Caki2 (cell line): ENCODE measurements around the gene RCAN3. TPM values are rescaled to one million over a fixed set of nuclear protein-coding genes. Genes with fewer than 3 reads are reported as not detected.

ENCODE experiments used
- DNase-seq: peaks from one replicate; pipeline ENCODE4 v3.0.0-alpha.2; 2015; ENCODE audit warnings: low read depth
- in situ Hi-C: cut with HindIII; loops from 2 replicates; pipeline ENCODE4 v1.10.0; 2016; ENCODE audit warnings: low sequenced_read_pairs, low pct_unique_long_range_greater_than_20kb, mixed read lengths
- total RNA-seq: library from RNA; depleted of rRNA; stranded (reverse); fragments of >200 nt; shearing (Covaris generic); gene quantifications from 2 replicates; pipeline ENCODE4 v1.2.3, GENCODE V29; 2014; ENCODE audit warnings: low replicate concordance; rRNA removed

Gene RCAN3
- total RNA-seq, 1 experiment from 2014 or later: 4.0 TPM

DNA sequence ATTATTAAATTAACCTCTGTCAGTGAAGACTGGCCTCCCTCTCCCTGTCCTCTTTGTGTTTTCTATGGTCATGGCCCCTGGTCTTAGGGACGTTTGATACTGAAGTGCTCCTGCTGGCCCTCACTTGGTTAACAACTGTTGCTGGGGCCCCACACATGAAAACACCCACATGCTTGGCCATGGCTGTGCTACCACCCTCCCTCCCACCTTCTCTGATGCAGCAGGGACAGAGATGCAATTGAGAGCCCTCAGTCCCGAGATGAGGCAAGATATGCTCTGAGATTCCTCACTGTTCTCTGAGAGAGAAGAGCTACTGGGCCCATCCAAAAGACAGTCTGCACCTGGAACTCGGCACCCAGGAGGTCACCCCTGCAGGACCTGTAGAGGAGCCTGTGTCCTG is 86.6 kb downstream of the RCAN3 start:
- in situ Hi-C loops: no loop called here
- no peak for DNase-seq

Other genes starting within 250 kb of the RCAN3 start
- 0.03 and 0.26 TPM in 2 replicates for gene GRHL3, start 183.5 kb upstream of the RCAN3 start, total RNA-seq
- 7.7 and 9.3 TPM in 2 replicates for gene STPG1, start 89.1 kb upstream of the RCAN3 start, total RNA-seq
- gene NIPAL3, start 87.0 kb upstream of the RCAN3 start, total RNA-seq: 10.4 and 11.8 TPM in 2 replicates
- not detected in 2 replicates for gene NCMAP, start 53.3 kb downstream of the RCAN3 start, total RNA-seq
- 6.1 and 9.8 TPM in 2 replicates for gene SRRM1, start 140.5 kb downstream of the RCAN3 start, total RNA-seq
- 27.3 and 29.5 TPM in 2 replicates for gene CLIC4, start 242.6 kb downstream of the RCAN3 start, total RNA-seq